NOMO-1 (cell line): ENCODE results near the gene TBC1D5.
"Not testable (repeated sequence)": the region's sequence is repeated elsewhere in the genome, so short reads cannot be mapped to it uniquely, and the experiment has no call there.

Source experiments
- DNase-seq, 2 experiments: peaks; one replicate each; lab custom pipeline; 2025; ENCODE audit not compliant: unreplicated experiment in 2 of 2; lab: John Stamatoyannopoulos, UW

Gene TBC1D5

GRCh38 chr3:17430582-17430981 lies 311.8 kb downstream of the TBC1D5 start:
- no peak for DNase-seq

DNA sequence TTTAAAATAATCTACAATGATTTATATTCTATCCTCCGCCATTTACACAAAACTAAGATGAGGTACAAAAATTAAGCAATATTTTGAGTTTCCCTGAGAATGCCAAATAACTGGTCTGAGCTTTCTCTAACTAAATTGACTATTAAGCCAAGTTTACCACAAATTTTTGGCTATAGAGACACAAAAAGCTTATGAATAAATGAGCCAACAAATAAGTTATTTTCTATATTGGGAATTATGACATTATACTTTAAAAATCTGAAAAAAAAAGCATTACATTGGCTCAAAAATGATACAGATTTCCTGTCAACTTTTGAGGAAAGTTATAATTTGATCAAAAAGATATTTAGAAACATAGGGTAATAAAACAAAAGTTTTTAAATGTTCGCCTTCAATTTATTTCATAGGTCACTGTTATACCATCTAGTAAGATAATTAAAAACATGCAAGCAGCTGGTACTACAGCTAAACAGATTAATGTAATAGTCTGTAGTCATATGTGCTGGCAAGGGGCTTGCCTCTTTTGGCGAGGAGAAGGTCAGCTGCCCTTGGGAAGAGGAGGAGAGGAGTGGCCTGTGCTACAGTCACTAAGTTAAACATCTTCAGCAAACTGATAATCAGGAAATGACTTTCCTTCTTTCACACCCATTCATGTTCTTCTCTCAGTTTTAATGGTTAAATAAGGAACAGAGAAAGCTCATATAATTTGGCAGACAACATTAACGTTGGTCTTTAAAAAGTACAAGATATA lies 318.5 kb downstream of the TBC1D5 start:
- DNase-seq = no peak

GRCh38 chr3:17422636-17423035 lies 319.8 kb downstream of the TBC1D5 start:
- no peak for DNase-seq

DNA sequence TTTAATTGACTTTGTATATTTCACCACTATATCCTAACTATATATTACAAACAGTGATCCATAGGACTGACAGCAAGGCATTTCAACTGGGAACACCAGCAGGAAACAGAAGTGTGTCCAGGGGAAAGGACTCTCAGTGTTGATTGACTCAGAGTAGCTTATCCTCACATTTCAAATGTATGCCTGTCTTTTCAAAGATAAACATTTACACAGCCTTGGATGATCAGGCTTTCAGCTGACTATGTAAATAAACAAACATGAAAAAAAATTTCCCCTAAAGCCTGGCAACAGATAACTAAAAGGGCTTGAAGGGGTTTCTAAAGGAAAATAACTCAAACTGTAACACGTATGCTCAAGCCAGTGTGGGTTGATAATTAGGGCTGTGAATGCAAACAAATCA lies 321.8 kb downstream of the TBC1D5 start:
- DNase-seq = no peak

DNA sequence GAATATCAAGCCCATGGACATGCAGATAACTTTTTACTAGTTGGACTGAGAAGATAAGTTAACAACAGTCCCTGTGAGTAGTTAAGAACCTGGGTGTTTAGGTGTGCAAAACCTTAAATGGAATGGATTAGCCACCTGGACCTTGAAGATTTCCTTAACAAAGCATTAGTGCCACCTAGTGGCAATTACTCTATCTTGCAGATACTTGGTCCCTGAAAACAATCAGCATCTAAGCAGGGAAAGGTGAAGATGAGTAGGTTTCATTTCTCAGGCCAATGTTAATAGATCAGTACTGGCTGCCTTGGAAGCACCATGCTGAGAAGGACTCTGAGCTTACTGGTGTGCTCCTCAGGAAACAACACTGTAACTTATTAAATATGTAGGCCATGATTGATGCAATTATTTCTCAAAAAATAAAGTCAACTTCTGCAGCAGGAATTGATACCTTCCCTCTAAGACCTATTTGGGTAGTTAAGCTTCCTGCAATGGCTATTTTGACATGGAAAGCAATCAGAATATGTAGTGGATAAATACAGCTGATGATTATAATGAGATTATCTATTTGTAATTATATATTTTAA lies 329.4 kb downstream of the TBC1D5 start:
- DNase-seq = peak in 1 of 2 experiments; percentile 45

GRCh38 chr3:17411157-17411877 lies 331.1 kb downstream of the TBC1D5 start:
- DNase-seq = no peak

DNA sequence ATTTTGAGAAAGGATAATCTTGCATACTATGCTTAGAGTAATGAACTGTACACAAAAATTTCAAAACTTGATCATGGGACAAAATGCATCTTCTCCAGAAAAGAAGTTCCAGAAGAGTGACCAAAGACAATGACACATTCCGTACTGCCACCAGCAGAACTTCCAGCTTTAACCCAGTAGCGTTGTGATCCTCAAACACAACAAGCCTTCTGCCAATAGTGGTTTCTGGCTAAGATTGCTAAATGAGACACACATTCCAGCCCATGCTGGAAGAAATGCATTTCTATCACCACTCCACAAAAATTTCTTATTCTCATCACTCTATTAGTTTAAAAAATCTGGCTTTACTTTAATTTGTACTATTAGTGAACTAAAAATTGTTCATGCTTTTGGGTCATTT lies 334.9 kb downstream of the TBC1D5 start:
- DNase-seq = no peak

DNA sequence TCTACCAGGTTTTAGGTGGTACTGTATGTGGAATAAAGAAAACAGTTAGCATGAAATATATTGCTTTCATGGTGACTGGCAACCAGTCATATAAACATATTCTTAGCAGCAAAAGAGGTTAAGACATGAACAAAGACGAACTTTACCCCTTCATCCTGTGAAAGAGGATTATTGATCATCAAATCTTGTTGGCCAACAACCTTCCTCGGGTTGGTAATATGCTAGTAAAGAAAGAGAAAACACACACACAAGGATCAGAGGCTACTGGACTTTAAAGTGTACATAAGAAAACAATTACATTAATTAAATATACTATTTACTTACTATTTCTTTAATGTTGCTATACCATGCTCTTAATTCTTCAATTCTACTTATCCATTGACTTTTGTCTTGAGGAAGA lies 337.9 kb downstream of the TBC1D5 start:
- DNase-seq = no peak

GRCh38 chr3:17402442-17402841 lies 340.0 kb downstream of the TBC1D5 start:
- DNase-seq = no peak

DNA sequence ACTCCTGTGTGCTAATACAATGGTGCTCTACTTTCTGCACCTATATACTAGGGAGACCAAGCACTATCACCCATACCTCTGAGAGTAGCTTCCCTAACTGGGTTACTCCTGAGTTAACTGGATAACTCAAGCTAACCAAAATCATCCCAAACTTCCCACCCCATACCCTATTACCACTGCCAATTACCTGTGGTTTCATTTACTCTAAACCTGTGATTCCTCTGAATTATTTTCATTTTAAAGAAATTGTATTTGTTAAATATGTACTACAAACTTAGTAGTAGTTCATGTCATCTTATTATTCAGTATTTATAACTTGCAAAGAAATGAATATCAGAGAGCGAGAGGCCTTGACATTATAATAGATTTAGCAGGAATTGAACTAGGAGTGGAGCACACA lies 340.5 kb downstream of the TBC1D5 start:
- no peak for DNase-seq

DNA sequence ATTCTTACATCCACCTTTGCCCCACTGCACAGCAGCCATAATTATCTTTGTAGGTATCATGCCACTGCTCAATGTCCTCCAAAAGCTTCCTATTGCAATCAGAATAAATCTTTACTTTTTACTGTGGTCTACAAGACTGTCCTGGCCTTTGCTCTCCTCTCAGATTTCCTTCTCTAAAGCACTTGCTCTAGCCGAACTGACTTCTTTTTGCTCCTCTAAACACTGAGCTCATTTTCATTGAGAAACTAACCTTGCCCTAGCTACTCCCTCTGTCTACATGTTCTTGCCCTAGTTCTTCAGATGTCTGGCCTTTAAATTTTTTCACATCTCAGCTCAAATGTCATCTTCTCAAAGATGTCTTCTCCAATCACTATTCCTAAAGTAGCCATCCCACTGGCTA lies 342.8 kb downstream of the TBC1D5 start:
- DNase-seq = no peak

DNA sequence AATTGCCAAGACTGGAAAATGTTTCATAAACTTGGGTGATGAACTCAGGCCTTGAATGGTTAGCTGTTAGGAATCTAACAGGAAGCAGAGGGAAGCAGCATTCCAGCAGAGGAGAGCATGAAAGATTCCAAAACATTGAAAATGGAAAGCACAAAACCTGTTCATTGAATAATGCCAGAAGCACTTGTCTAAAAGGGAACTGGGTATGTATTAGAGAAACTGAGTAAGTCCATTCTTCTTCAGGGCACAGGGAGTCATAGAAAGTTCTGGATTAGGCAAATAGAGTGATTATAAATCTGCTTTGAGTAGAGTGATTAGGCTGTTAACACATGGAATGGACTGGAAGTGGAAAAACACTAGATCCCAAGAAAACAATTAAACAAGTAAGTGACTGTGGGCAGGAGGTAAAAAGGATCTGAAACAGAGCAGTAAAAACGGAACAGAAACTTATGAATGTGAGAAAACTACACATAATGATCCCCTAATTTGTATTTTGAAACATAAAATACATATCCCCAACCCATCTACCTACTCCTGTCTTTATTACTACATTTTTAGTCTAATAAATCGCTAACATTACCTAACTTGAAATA lies 343.4 kb downstream of the TBC1D5 start:
- peak; percentile 12 to 89 for DNase-seq

DNA sequence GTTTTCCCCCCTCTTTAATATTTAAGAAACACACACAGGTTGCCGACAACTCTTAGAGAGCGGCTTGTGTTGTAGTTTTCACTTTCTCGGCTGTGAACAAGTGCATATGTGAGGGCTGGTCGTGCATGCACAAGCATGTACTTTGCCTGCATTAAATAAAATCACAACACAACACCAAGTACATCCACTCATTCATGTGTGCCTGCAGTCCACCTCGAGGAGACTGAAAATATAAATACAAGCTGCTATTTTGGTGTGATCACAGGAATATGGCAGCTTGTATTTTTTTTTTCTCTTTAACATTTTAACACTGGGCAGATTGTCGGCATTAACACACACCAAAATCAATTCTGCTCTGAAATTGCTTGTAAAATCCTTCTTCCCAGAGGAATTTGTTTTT lies 346.4 kb downstream of the TBC1D5 start:
- DNase-seq = no peak

DNA sequence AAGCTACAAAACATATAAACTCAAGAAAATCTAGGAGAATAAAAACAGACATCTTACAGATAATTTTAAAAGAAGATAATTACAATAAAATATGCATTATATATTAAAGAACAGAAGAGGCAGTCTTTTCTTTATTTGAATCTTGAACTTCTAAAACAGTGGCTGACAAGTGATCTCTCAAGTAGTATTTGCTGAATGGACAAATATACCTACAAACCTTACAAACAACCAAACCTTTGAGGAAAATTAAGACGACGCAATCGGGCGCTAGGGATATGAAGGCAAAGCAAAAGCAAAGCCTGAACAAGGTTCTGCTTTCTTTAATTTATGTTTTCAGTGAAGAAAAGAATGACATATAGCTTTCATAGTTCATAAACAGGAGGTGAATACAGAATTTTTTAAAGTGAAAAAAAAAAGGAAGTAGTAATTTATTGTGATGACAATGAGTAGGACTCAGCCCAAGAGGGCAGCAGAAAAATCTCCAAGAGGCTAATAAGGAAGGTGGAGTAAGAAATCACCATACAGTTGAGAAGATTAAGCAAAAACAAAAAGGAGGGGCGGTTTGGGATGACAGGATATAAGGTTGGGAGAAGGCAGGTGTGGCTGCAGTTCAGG lies 347.8 kb downstream of the TBC1D5 start:
- peak; percentile 34 to 72 for DNase-seq

- not testable (repeated sequence) for DNase-seq
These were observed 349.9 kb downstream of the TBC1D5 start for GRCh38 chr3:17392516-17392915.

GRCh38 chr3:17390785-17391184 lies 351.6 kb downstream of the TBC1D5 start:
- DNase-seq = no peak

GRCh38 chr3:17387108-17387507 lies 355.3 kb downstream of the TBC1D5 start:
- DNase-seq = no peak

GRCh38 chr3:17386432-17386831 lies 356.0 kb downstream of the TBC1D5 start:
- no peak for DNase-seq

DNA sequence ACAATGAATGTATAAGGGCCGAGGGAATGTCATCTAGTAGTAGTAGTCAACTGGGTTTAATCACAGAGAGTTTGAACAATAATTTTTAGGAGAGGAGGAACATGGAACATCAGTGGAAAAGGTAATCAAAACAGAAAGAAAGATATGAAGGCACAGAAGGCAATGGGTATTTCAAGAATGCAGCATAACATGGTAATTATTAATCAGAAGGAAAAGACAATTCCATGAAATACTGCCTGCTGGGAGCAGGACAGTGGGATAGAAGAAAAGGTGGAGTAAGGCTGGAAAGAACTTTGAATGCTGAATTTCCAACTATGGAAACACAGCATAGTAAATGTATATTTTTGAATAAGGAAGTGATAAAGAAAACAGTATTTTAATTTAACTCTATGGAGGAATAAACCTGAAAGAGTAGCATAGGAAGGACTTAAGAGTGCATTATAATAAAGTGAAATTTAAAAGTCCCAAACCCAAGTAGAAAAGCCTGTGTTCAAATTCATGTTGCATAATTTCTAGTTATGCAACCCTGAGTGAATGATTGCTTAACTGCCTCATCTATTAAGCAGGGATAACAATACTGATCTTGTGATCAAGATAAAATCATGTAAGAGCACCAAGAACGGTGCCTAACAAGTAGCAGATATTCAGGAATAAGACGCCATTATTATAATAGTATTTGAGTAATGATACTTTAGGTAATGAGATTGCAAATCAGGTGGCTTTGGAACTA lies 357.7 kb downstream of the TBC1D5 start:
- DNase-seq = peak in 1 of 2 experiments; percentile 49

GRCh38 chr3:17373304-17373703 lies 369.1 kb downstream of the TBC1D5 start:
- no peak for DNase-seq
